Muscle of leg (tissue), 11 donors: Measurements from ENCODE around the gene LUC7L. TPM values are rescaled to one million over a fixed set of nuclear protein-coding genes. Genes with fewer than 3 reads are reported as not detected.

Experiments
- DNase-seq: peaks from one replicate; pipeline ENCODE4 v3.0.0; 2013
- H3K27ac ChIP-seq: one replicate; pipeline ENCODE4 v1.5.1; 2013; ENCODE audit warnings: mild to moderate bottlenecking, low read length, control low read depth
- H3K27me3 ChIP-seq: one replicate; pipeline ENCODE4 v1.6.1; 2013; ENCODE audit warnings: low read length; ENCODE audit not compliant: control insufficient read depth, insufficient read depth
- H3K36me3 ChIP-seq: one replicate; pipeline ENCODE4 v1.6.1; 2013; ENCODE audit warnings: low read length; ENCODE audit not compliant: control insufficient read depth, insufficient read depth
- H3K4me1 ChIP-seq: one replicate; pipeline ENCODE4 v1.6.1; 2013; ENCODE audit warnings: low read length; ENCODE audit not compliant: control insufficient read depth, insufficient read depth
- H3K4me3 ChIP-seq: one replicate; pipeline ENCODE4 v1.5.1; 2013; ENCODE audit warnings: low read length, control low read depth
- H3K9me3 ChIP-seq: replicated peaks from 2 replicates; pipeline ENCODE4 v1.6.1; 2013; ENCODE audit warnings: low read depth, low read length; ENCODE audit not compliant: control insufficient read depth
- WGBS: methylation state at CpG from one replicate; pipeline ENCODE4 v1.1.5; 2013; ENCODE audit warnings: missing lambda C conversion rate; ENCODE audit not compliant: insufficient coverage; 5-methylcytosine and 5-hydroxymethylcytosine counted together
- polyA plus RNA-seq, 8 donors: library from polyadenylated mRNA; unstranded; fragments of 120-200 nt; gene quantifications; one replicate each; pipeline versions ENCODE4 v1.2.1 to v1.2.3, GENCODE V29; 2013; ENCODE audit warnings: inconsistent platforms in 1 of 8, low replicate concordance in 1 of 8; ENCODE audit not compliant: insufficient read length in 8 of 8, insufficient read depth in 1 of 8
- total RNA-seq: library from RNA; stranded (reverse); fragments of 120-200 nt; gene quantifications from one replicate; pipeline ENCODE4 v1.2.4, GENCODE V29; 2013

LUC7L gene
- total and polyA plus RNA-seq, 9 donors, result 59.1 to 89.4 (median 67.4) TPM

GRCh38 chr16:143456-143855 is 85.8 kb downstream of the LUC7L start:
- 53% methylated on average over 6 of the region's 6 CpGs for WGBS
- H3K4me1 ChIP-seq, result no peaks in the 10 kb centered on the region
- H3K36me3 ChIP-seq, result no peaks in the 10 kb centered on the region
- no peak for DNase-seq
- no peak overlapping the region for H3K4me3 ChIP-seq
- H3K9me3 ChIP-seq, result no peaks in the 10 kb centered on the region
- no peak overlapping the region for H3K27ac ChIP-seq
- peaks cover 2% of the 10 kb centered on the region for H3K27me3 ChIP-seq

DNA sequence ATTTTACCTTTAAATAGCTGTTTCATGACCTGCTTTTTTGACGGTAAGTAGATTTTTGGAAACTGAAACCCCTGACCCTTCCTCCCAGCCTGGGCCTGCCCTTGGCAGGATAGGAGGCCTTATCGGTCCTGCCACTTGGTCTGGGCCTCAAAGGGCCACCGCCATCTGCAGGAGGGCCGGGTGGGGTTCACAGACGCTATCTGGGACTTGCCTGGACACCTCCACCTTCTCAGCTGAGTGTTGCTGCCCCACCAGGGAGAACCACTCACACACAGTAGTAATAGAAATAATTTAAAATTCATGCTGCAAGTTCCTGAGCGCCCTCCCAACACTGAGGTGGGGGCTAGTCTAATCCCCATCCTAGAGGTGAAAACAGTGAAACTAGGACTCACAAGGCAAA is 86.2 kb downstream of the LUC7L start:
- WGBS, result no CpG with 5 or more reads among the region's 6 CpGs
- Histone ChIP-seq H3K27me3 (peaks cover 2% of the 10 kb centered on the region), H3K27ac (no peak overlapping the region), H3K4me3 (no peak overlapping the region), H3K4me1 (no peaks in the 10 kb centered on the region), H3K36me3 (no peaks in the 10 kb centered on the region), H3K9me3 (no peaks in the 10 kb centered on the region)
- DNase-seq, result no peak

GRCh38 chr16:142405-142967 is 86.8 kb downstream of the LUC7L start:
- 81% methylated on average over 12 of the region's 12 CpGs for WGBS
- H3K4me3 ChIP-seq, result no peak overlapping the region

DNA sequence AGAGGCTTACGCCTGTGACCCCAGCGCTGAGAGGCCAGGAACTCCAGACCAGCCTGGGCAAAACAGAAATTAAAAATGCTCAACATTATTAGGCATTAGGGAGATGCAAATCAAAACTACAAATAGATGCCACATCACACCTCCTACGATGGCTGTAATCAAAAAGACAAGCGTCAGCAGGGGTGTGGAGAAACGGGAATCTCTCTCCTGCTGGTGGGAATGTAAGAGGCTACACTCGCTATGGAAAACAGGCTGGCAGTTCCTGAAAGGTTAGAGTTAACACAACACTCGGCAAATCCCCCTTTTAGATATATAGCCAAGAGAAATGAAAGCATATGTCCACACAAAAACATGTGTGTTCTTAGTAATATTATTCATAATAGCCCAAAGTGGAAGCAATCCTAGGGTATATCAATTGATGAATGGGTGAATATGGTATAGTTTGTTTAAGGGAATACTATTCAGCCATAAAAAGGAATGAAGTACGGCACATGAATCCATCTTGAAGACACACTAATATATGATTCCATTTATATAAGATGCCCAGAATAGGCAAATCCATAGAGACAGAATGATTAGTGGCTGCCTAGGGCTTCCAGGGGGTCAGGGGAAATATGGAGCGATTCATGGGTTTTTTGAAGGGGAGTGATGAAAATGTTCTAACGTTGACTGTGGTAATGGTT is 88.9 kb downstream of the LUC7L start:
- no peak for DNase-seq
- Histone ChIP-seq H3K9me3 (no peaks in the 10 kb centered on the region), H3K27me3 (no peaks in the 10 kb centered on the region), H3K27ac (no peak overlapping the region), H3K4me3 (no peak overlapping the region), H3K36me3 (no peaks in the 10 kb centered on the region), H3K4me1 (peaks cover 5% of the 10 kb centered on the region)
- 84% methylated on average over 2 of the region's 10 CpGs for WGBS

More at GRCh38 chr16:142405-142967, 86.8 kb downstream of the LUC7L start:
- no peaks in the 10 kb centered on the region for H3K9me3 ChIP-seq
- no peak for DNase-seq
- H3K27ac ChIP-seq, result no peak overlapping the region
- H3K36me3 ChIP-seq, result no peaks in the 10 kb centered on the region
- peaks cover 2% of the 10 kb centered on the region for H3K27me3 ChIP-seq
- H3K4me1 ChIP-seq, result peaks cover 2% of the 10 kb centered on the region

Other genes starting within 250 kb of the LUC7L start
- 2.7 TPM for gene POLR3K, start 175.8 kb downstream of the LUC7L start, total RNA-seq
- gene POLR3K, start 175.8 kb downstream of the LUC7L start, polyA plus RNA-seq, result 1 to 10 TPM; 7.6 to 9.8 (median 8.0) TPM
- 23.8 TPM for gene SNRNP25, start 175.6 kb downstream of the LUC7L start, total RNA-seq
- gene SNRNP25, start 175.6 kb downstream of the LUC7L start, polyA plus RNA-seq, result 10 to 100 TPM; 27.2 to 31.9 (median 30.2) TPM
- gene RHBDF1, start 156.8 kb downstream of the LUC7L start, total RNA-seq, result 20.6 TPM
- 10 to 100 TPM; 36.9 to 53.3 (median 48.2) TPM for gene RHBDF1, start 156.8 kb downstream of the LUC7L start, polyA plus RNA-seq
- gene MPG, start 151.2 kb downstream of the LUC7L start, total RNA-seq, result 39.0 TPM
- gene MPG, start 151.2 kb downstream of the LUC7L start, polyA plus RNA-seq, result 10 to 100 TPM; 24.2 to 37.6 (median 32.2) TPM
- gene NPRL3, start 90.8 kb downstream of the LUC7L start, total RNA-seq, result 7.3 TPM
- 10 to 100 TPM; 21.3 to 31.1 (median 27.8) TPM for gene NPRL3, start 90.8 kb downstream of the LUC7L start, polyA plus RNA-seq
- 0.93 TPM for gene HBZ, start 76.8 kb downstream of the LUC7L start, total RNA-seq
- gene HBZ, start 76.8 kb downstream of the LUC7L start, polyA plus RNA-seq, result 10 to 100 TPM in 2 of 8 donors, 1 to 10 TPM in 6; 2.2 to 16.3 (median 7.5) TPM
- 15.2 TPM for gene HBM, start 63.5 kb downstream of the LUC7L start, total RNA-seq
- 10 to 100 TPM in 6 of 8 donors, 1 to 10 TPM in 2; 4.3 to 28.0 (median 15.1) TPM for gene HBM, start 63.5 kb downstream of the LUC7L start, polyA plus RNA-seq
- 926 TPM for gene HBA2, start 56.6 kb downstream of the LUC7L start, total RNA-seq
- gene HBA2, start 56.6 kb downstream of the LUC7L start, polyA plus RNA-seq, result over 10,000 TPM in 2 of 8 donors, 1,000 to 10,000 TPM in 6; 2,138 to 10,285 (median 6,265) TPM
- 387 TPM for gene HBA1, start 52.8 kb downstream of the LUC7L start, total RNA-seq
- 1,000 to 10,000 TPM; 1,237 to 7,147 (median 3,734) TPM for gene HBA1, start 52.8 kb downstream of the LUC7L start, polyA plus RNA-seq
- 2.5 TPM for gene HBQ1, start 49.0 kb downstream of the LUC7L start, total RNA-seq
- 1 to 10 TPM in 6 of 8 donors, under 1 TPM in 2; 0.85 to 3.2 (median 1.9) TPM for gene HBQ1, start 49.0 kb downstream of the LUC7L start, polyA plus RNA-seq
- gene FAM234A, start 5.4 kb upstream of the LUC7L start, total RNA-seq, result 26.9 TPM
- gene FAM234A, start 5.4 kb upstream of the LUC7L start, polyA plus RNA-seq, result 10 to 100 TPM; 38.1 to 49.5 (median 44.6) TPM
- gene RGS11, start 46.5 kb upstream of the LUC7L start, total RNA-seq, result 1.2 TPM
- 1 to 10 TPM in 6 of 8 donors, under 1 TPM in 2; 0.92 to 3.1 (median 1.6) TPM for gene RGS11, start 46.5 kb upstream of the LUC7L start, polyA plus RNA-seq
- gene ARHGDIG, start 51.1 kb upstream of the LUC7L start, total RNA-seq, result 1.0 TPM
- gene ARHGDIG, start 51.1 kb upstream of the LUC7L start, polyA plus RNA-seq, result 1 to 10 TPM in 2 of 8 donors, under 1 TPM in 6; 0.30 to 2.4 (median 0.63) TPM
- gene PDIA2, start 53.7 kb upstream of the LUC7L start, total RNA-seq, result 0.84 TPM
- gene PDIA2, start 53.7 kb upstream of the LUC7L start, polyA plus RNA-seq, result 1 to 10 TPM in 1 of 8 donors, under 1 TPM in 7; 0.46 to 1.8 (median 0.60) TPM
- gene AXIN1, start 123.3 kb upstream of the LUC7L start, total RNA-seq, result 14.5 TPM
- gene AXIN1, start 123.3 kb upstream of the LUC7L start, polyA plus RNA-seq, result 10 to 100 TPM; 11.5 to 19.2 (median 14.2) TPM
- 46.1 TPM for gene MRPL28, start 141.1 kb upstream of the LUC7L start, total RNA-seq
- 10 to 100 TPM; 48.4 to 52.6 (median 50.0) TPM for gene MRPL28, start 141.1 kb upstream of the LUC7L start, polyA plus RNA-seq
- 16.3 TPM for gene PGAP6, start 152.5 kb upstream of the LUC7L start, total RNA-seq
- 10 to 100 TPM; 23.3 to 38.2 (median 29.3) TPM for gene PGAP6, start 152.5 kb upstream of the LUC7L start, polyA plus RNA-seq
- 53.5 TPM for gene NME4, start 167.8 kb upstream of the LUC7L start, total RNA-seq
- gene NME4, start 167.8 kb upstream of the LUC7L start, polyA plus RNA-seq, result 100 to 1,000 TPM in 3 of 8 donors, 10 to 100 TPM in 5; 70.9 to 115 (median 97.2) TPM
- gene DECR2, start 172.4 kb upstream of the LUC7L start, total RNA-seq, result 8.4 TPM
- 10 to 100 TPM in 7 of 8 donors, 1 to 10 TPM in 1; 8.8 to 20.6 (median 13.4) TPM for gene DECR2, start 172.4 kb upstream of the LUC7L start, polyA plus RNA-seq
- 13.9 TPM for gene RAB11FIP3, start 196.2 kb upstream of the LUC7L start, total RNA-seq
- gene RAB11FIP3, start 196.2 kb upstream of the LUC7L start, polyA plus RNA-seq, result 10 to 100 TPM; 26.5 to 35.8 (median 29.8) TPM